SK-N-SH (cell line): ENCODE results near the gene GDF9.

ENCODE experiments used
- CHD2 ChIP-seq: fragments of 150-350 bp; IDR thresholded peaks from 2 replicates; pipeline ENCODE4 v1.6.1; 2018; ENCODE audit warnings: low read length; ENCODE audit not compliant: partially characterized antibody
- CTCF ChIP-seq: fragments of 200-600 bp; sonication (generic); IDR thresholded peaks from 2 replicates; pipeline ENCODE4 v1.6.1; 2017; ENCODE audit warnings: antibody characterized with exemption, mild to moderate bottlenecking, moderate library complexity
- EP300 ChIP-seq, 2 experiments: IDR thresholded peaks; 2 replicates each; pipeline versions ENCODE4 v1.4.0 to v1.6.1; 2012; ENCODE audit warnings: borderline replicate concordance in 1 of 2, low read depth in 1 of 2, low read length in 1 of 2
- EZH2phosphoT487 ChIP-seq: fragments of 200-600 bp; sonication (generic); IDR thresholded peaks from 2 replicates; pipeline ENCODE4 v1.6.1; 2017; ENCODE audit warnings: low read depth, mixed run types, mild to moderate bottlenecking, antibody characterized with exemption, moderate library complexity, borderline replicate concordance
- JUND ChIP-seq: IDR thresholded peaks from 2 replicates; pipeline ENCODE4 v1.4.0; 2012
- MEF2A ChIP-seq: IDR thresholded peaks from 2 replicates; pipeline ENCODE4 v1.4.0; 2012; ENCODE audit warnings: low read depth, borderline replicate concordance
- NFIC ChIP-seq: IDR thresholded peaks from 2 replicates; pipeline ENCODE4 v1.4.0; 2012; ENCODE audit warnings: borderline replicate concordance
- NRF1 ChIP-seq: IDR thresholded peaks from 2 replicates; pipeline ENCODE4 v1.6.1; 2012; ENCODE audit warnings: low read depth, mild to moderate bottlenecking, low read length
- POLR2AphosphoS5 ChIP-seq: IDR thresholded peaks from 2 replicates; pipeline ENCODE4 v1.6.1; 2012; ENCODE audit warnings: low read depth, low read length
- RCOR1 ChIP-seq: fragments of 150-350 bp; IDR thresholded peaks from 2 replicates; pipeline ENCODE4 v1.6.1; 2017; ENCODE audit warnings: antibody characterized with exemption, low read length
- USF2 ChIP-seq: fragments of 150-350 bp; IDR thresholded peaks from 2 replicates; pipeline ENCODE4 v1.6.1; 2017; ENCODE audit warnings: antibody characterized with exemption, low read length, low read depth, borderline replicate concordance
- YY1 ChIP-seq: IDR thresholded peaks from 2 replicates; pipeline ENCODE4 v1.4.0; 2012; ENCODE audit warnings: low read depth, mild to moderate bottlenecking

GRCh38 chr5:132859889-132860437 is 6.3 kb downstream of the GDF9 start:
- no peak for TF ChIP-seq CTCF
- TF ChIP-seq NRF1, result no peak
- TF ChIP-seq EZH2phosphoT487, result no peak
- no peak for TF ChIP-seq CHD2
- TF ChIP-seq MEF2A, result no peak
- TF ChIP-seq RCOR1, result no peak
- no peak for TF ChIP-seq NFIC
- no peak for TF ChIP-seq EP300 (IDR thresholded peaks at IDR 0.05; ENCODE audit: borderline replicate concordance in 1 of 2, low read depth in 1 of 2, low read length in 1 of 2)
- no peak for TF ChIP-seq USF2
- TF ChIP-seq POLR2AphosphoS5, result no peak
- no peak for TF ChIP-seq YY1
- TF ChIP-seq JUND, result no peak
